K562 (cell line): Measurements from ENCODE around the gene LYPLA2. TPM values are rescaled to one million over a fixed set of nuclear protein-coding genes. Genes with fewer than 3 reads are reported as not detected.

Source experiments
- CBX1 ChIP-seq: sonication (generic); IDR thresholded peaks from 2 replicates; pipeline ENCODE4 v1.6.1; 2016; ENCODE audit warnings: antibody characterized with exemption, low read depth, mild to moderate bottlenecking
- CREBBP ChIP-seq: IDR thresholded peaks from one replicate; pipeline ENCODE4 v1.6.1; 2012; ENCODE audit warnings: low read depth, mild to moderate bottlenecking, control low read depth, inconsistent platforms, low read length
- GATAD2A ChIP-seq: fragments of 450-650 bp; IDR thresholded peaks from 2 replicates; pipeline ENCODE4 v1.6.1; 2017
- NEUROD1 ChIP-seq: fragments of 150-350 bp; IDR thresholded peaks from 2 replicates; pipeline ENCODE4 v1.6.1; 2014; ENCODE audit warnings: borderline replicate concordance, low read length, low read depth; ENCODE audit not compliant: partially characterized antibody
- OTX1 ChIP-seq: fragments of 450-650 bp; formaldehyde crosslinking; IDR thresholded peaks from 2 replicates; pipeline ENCODE4 v1.4.0; 2022; ENCODE audit warnings: mild to moderate bottlenecking
- PCBP2 ChIP-seq: fragments of 200-400 bp; formaldehyde crosslinking; IDR thresholded peaks from 2 replicates; pipeline ENCODE4 v1.6.1; 2018; ENCODE audit warnings: low read length, low read depth, mild to moderate bottlenecking, moderate library complexity; ENCODE audit not compliant: poor library complexity, severe bottlenecking
- PTBP1 ChIP-seq: fragments of 200-400 bp; formaldehyde crosslinking; IDR thresholded peaks from 2 replicates; pipeline ENCODE4 v1.6.1; 2017; ENCODE audit warnings: low read depth, low read length
- RBM34 ChIP-seq: fragments of 200-400 bp; formaldehyde crosslinking; IDR thresholded peaks from 2 replicates; pipeline ENCODE4 v1.6.1; 2018; ENCODE audit warnings: low read length, borderline replicate concordance; ENCODE audit not compliant: insufficient read depth
- TOE1 ChIP-seq, 2 experiments: fragments of 450-650 bp in 1 of 2; sonication (generic) in 1 of 2; formaldehyde crosslinking in 1 of 2; IDR thresholded peaks; 2 replicates each; pipeline versions ENCODE4 v1.7.1 to v1.8.0; 2016 to 2022; ENCODE audit warnings: borderline replicate concordance in 2 of 2, mild to moderate bottlenecking in 2 of 2, antibody characterized with exemption in 1 of 2, inconsistent platforms in 1 of 2, low read depth in 1 of 2, missing genetic modification reagents in 1 of 2, moderate library complexity in 1 of 2
- ZNF143 ChIP-seq: sonication (generic); formaldehyde crosslinking; IDR thresholded peaks from 2 replicates; pipeline ENCODE4 v1.9.0; 2022; ENCODE audit warnings: mild to moderate bottlenecking, missing genetic modification reagents
- ZNF165 ChIP-seq: fragments of 250-450 bp; sonication (Bioruptor Pico); IDR thresholded peaks from 2 replicates; pipeline ENCODE4 v1.4.0; 2020; ENCODE audit warnings: borderline replicate concordance
- ZNF184 ChIP-seq: sonication (generic); formaldehyde crosslinking; IDR thresholded peaks from 2 replicates; pipeline ENCODE4 v1.5.0; 2020; ENCODE audit warnings: missing genetic modification reagents
- polyA plus RNA-seq, 8 experiments: library from polyadenylated mRNA; depleted of rRNA in 4 of 8; stranded (reverse) in 5 of 8; unstranded in 3 of 8; fragments of >200 nt; fragmentation: Nextera tagmentation in 2 of 8; fragmentation: Illumina TruSeq in 1 of 8; extraction: Ambion mirVana in 2 of 8; extraction: Trizol in 1 of 8; gene quantifications; 2 replicates each; pipeline versions ENCODE4 v1.2.1 to v1.2.3, GENCODE V29; 2011 to 2014; ENCODE audit warnings: inconsistent platforms in 1 of 8, missing spikeins in 1 of 8
- total RNA-seq, 7 experiments: library from RNA; depleted of rRNA in 6 of 7; stranded (reverse); fragments of >200 nt in 6 of 7; fragmentation: Illumina TruSeq in 2 of 7; extraction: Trizol in 2 of 7; gene quantifications; 2 replicates each; pipeline versions ENCODE4 v1.2.1 to v1.2.3, GENCODE V29; 2011 to 2021; ENCODE audit warnings: low replicate concordance in 1 of 7
- TF ChIP-seq, protein P1 (sequence below): sonication (generic); formaldehyde crosslinking; IDR thresholded peaks from 2 replicates; pipeline ENCODE4 v1.8.0; 2023; ENCODE audit warnings: mild to moderate bottlenecking, missing genetic modification reagents
- TF ChIP-seq, protein P2 (sequence below): fragments of 450-650 bp; IDR thresholded peaks from 2 replicates; pipeline ENCODE4 v1.6.1; 2014; ENCODE audit warnings: low read depth, mild to moderate bottlenecking, moderate library complexity, borderline replicate concordance
- TF ChIP-seq, protein P3 (sequence below): fragments of 450-650 bp; IDR thresholded peaks from 2 replicates; pipeline ENCODE4 v1.6.1; 2018; ENCODE audit warnings: mild to moderate bottlenecking, low read depth; ENCODE audit not compliant: partially characterized antibody
- TF ChIP-seq, protein P4 (sequence below): fragments of 250-450 bp; sonication (Bioruptor Pico); IDR thresholded peaks from 2 replicates; pipeline ENCODE4 v1.8.0; 2021; ENCODE audit warnings: mild to moderate bottlenecking, moderate library complexity
- TF ChIP-seq, protein P5 (sequence below): fragments of 450-650 bp; IDR thresholded peaks from 2 replicates; pipeline ENCODE4 v1.6.1; 2017; ENCODE audit warnings: mild to moderate bottlenecking, moderate library complexity

The LYPLA2 gene
- total and polyA plus RNA-seq, 9 of the 15 experiments (the other 6 are each of a cell fraction or from before 2014, with no cell fraction given) = 3.9 to 128 (median 60.1) TPM

DNA sequence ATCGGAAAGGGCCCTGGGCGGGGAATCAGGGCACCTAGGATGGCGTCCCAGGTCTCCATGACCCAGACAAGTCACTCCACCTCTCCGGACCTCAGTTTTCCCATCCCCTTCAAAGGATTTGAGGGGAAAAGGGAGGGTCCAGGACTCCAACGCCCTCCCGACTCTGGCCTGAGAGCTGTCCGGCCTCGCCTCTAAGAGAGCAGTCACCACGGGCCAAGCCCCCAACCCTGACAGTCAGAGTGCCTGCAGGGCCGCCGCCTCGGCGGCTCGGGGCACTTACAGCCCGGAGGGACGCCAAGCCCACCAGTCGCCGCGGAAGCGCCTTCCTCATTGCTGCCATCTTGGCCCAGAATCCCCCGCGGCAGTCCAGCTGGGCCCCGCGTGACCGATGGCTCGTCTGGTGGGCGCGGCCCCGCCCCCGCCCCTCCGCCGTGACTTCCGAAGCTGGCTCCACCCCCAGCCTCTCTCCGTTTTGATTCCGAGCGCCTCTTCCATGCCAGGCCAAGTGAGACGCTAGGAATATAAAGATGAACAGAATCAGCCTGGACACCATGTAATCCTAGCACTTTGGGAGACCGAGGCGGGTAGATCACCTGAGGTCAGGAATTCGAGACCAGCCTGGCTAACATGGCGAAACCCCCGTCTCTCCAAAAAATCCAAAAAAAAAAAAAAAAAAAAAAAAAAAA, 34.3 kb downstream of the LYPLA2 start, which contains the start of gene HMGCL (continued):
- TF ChIP-seq, protein P1, sequence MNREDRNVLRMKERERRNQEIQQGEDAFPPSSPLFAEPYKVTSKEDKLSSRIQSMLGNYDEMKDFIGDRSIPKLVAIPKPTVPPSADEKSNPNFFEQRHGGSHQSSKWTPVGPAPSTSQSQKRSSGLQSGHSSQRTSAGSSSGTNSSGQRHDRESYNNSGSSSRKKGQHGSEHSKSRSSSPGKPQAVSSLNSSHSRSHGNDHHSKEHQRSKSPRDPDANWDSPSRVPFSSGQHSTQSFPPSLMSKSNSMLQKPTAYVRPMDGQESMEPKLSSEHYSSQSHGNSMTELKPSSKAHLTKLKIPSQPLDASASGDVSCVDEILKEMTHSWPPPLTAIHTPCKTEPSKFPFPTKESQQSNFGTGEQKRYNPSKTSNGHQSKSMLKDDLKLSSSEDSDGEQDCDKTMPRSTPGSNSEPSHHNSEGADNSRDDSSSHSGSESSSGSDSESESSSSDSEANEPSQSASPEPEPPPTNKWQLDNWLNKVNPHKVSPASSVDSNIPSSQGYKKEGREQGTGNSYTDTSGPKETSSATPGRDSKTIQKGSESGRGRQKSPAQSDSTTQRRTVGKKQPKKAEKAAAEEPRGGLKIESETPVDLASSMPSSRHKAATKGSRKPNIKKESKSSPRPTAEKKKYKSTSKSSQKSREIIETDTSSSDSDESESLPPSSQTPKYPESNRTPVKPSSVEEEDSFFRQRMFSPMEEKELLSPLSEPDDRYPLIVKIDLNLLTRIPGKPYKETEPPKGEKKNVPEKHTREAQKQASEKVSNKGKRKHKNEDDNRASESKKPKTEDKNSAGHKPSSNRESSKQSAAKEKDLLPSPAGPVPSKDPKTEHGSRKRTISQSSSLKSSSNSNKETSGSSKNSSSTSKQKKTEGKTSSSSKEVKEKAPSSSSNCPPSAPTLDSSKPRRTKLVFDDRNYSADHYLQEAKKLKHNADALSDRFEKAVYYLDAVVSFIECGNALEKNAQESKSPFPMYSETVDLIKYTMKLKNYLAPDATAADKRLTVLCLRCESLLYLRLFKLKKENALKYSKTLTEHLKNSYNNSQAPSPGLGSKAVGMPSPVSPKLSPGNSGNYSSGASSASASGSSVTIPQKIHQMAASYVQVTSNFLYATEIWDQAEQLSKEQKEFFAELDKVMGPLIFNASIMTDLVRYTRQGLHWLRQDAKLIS (CRISPR knock-in tag) = no peak
- TF ChIP-seq CBX1 (peak; percentile 81; the same call in 1 of the 2 replicates), PTBP1 (no peak), TOE1 (IDR thresholded peaks at IDR 0.05; ENCODE audit: borderline replicate concordance) (peak; percentile 89; the same call in 1 of the 2 replicates), TOE1 (CRISPR knock-in tag; IDR thresholded peaks at IDR 0.05; ENCODE audit: borderline replicate concordance, low read depth) (no peak), CREBBP (no peak), RBM34 (no peak), PCBP2 (no peak), ZNF184 (no peak), GATAD2A (no peak; the same call in 1 of the 2 replicates), ZNF165 (CRISPR knock-in tag) (peak; percentile 73; the same call in 1 of the 2 replicates), NEUROD1 (peak; percentile 32), ZNF143 (CRISPR knock-in tag) (peak; percentile 89), OTX1 (CRISPR knock-in tag) (peak; percentile 46; the same call in 1 of the 2 replicates)
- TF ChIP-seq, protein P2, sequence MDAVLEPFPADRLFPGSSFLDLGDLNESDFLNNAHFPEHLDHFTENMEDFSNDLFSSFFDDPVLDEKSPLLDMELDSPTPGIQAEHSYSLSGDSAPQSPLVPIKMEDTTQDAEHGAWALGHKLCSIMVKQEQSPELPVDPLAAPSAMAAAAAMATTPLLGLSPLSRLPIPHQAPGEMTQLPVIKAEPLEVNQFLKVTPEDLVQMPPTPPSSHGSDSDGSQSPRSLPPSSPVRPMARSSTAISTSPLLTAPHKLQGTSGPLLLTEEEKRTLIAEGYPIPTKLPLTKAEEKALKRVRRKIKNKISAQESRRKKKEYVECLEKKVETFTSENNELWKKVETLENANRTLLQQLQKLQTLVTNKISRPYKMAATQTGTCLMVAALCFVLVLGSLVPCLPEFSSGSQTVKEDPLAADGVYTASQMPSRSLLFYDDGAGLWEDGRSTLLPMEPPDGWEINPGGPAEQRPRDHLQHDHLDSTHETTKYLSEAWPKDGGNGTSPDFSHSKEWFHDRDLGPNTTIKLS = peak; percentile 50
- TF ChIP-seq, protein P3, sequence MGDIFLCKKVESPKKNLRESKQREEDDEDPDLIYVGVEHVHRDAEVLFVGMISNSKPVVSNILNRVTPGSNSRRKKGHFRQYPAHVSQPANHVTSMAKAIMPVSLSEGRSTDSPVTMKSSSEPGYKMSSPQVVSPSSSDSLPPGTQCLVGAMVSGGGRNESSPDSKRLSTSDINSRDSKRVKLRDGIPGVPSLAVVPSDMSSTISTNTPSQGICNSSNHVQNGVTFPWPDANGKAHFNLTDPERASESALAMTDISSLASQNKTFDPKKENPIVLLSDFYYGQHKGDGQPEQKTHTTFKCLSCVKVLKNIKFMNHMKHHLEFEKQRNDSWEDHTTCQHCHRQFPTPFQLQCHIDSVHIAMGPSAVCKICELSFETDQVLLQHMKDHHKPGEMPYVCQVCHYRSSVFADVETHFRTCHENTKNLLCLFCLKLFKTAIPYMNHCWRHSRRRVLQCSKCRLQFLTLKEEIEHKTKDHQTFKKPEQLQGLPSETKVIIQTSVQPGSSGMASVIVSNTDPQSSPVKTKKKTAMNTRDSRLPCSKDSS = no peak
- TF ChIP-seq, protein P4, sequence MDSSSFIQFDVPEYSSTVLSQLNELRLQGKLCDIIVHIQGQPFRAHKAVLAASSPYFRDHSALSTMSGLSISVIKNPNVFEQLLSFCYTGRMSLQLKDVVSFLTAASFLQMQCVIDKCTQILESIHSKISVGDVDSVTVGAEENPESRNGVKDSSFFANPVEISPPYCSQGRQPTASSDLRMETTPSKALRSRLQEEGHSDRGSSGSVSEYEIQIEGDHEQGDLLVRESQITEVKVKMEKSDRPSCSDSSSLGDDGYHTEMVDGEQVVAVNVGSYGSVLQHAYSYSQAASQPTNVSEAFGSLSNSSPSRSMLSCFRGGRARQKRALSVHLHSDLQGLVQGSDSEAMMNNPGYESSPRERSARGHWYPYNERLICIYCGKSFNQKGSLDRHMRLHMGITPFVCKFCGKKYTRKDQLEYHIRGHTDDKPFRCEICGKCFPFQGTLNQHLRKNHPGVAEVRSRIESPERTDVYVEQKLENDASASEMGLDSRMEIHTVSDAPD (CRISPR knock-in tag) = no peak
- TF ChIP-seq, protein P5, sequence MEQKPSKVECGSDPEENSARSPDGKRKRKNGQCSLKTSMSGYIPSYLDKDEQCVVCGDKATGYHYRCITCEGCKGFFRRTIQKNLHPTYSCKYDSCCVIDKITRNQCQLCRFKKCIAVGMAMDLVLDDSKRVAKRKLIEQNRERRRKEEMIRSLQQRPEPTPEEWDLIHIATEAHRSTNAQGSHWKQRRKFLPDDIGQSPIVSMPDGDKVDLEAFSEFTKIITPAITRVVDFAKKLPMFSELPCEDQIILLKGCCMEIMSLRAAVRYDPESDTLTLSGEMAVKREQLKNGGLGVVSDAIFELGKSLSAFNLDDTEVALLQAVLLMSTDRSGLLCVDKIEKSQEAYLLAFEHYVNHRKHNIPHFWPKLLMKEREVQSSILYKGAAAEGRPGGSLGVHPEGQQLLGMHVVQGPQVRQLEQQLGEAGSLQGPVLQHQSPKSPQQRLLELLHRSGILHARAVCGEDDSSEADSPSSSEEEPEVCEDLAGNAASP = no peak
